ENCODE results near the gene CDC42BPA. TPM values are rescaled to one million over a fixed set of nuclear protein-coding genes. Genes with fewer than 3 reads are reported as not detected.
"Not testable (repeated sequence)": the region's sequence is repeated elsewhere in the genome, so short reads cannot be mapped to it uniquely, and the experiment has no call there.

Gene CDC42BPA
- polyA plus RNA-seq, 1 donor from 2014 or later: 22.9 TPM

DNA sequence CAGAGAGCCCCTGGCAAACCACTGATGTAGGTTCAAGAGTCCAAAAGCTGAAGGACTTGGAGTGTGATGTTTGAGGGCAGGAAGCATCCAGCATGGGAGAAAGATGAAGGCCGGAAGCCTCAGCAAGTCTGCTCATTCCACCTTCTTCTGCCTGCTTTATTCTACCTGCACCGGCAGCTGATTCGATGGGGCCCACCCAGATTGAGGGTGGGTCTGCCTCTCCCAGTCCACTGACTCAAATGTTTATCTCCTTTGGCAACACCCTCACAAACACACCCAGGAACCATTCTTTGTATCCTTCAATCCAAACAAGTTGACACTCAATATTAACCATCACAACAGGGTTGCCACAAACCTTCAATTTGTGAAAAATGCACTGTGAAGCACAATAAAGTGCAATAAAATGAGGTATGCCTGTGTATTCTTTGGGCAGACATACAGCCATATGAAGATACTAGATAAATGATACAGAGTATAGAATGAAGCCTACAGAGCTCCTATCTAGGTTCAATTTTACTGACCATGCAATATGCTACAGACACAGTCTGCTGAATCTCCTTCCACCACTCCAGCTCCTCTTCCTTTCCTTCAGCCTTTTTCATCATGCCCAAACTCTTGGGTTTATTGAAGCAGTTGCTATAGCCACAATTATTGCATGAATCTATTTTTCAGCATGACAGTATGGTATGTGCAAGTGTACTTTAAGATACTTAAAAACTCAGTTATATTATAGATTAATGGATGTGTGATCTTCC is 24.0 kb upstream of the CDC42BPA start:
- Histone ChIP-seq H3K9me2 (ENCODE audit: insufficient read depth, low read length) (no peaks in the 10 kb centered on the region), H2AFZ (ENCODE audit: low read depth, low read length) (no peak overlapping the region), H3K79me2 (replicated peaks; ENCODE audit: insufficient read depth, low read length) (no peaks in the 10 kb centered on the region), H4K20me1 (ENCODE audit: insufficient read depth) (no peaks in the 10 kb centered on the region), H3K27me3 (ENCODE audit: insufficient read depth, low read depth, low read length) (no peaks in the 10 kb centered on the region), H3F3A (ENCODE audit: insufficient read depth, low read length, poor library complexity, severe bottlenecking) (no peaks in the 10 kb centered on the region), H3K27ac (ENCODE audit: low read length) (no peak overlapping the region), H3K9me3 (ENCODE audit: low read length) (no peaks in the 10 kb centered on the region), H3K4me2 (ENCODE audit: low read length) (no peak overlapping the region), H3K4me3 (ENCODE audit: low read length) (no peak overlapping the region), H3K36me3 (ENCODE audit: insufficient read depth, low read length) (no peaks in the 10 kb centered on the region), H3K9ac (ENCODE audit: low read length) (no peak overlapping the region)
- no peak for TF ChIP-seq TAF1 (IDR thresholded peaks at IDR 0.05; ENCODE audit: low read depth)

DNA sequence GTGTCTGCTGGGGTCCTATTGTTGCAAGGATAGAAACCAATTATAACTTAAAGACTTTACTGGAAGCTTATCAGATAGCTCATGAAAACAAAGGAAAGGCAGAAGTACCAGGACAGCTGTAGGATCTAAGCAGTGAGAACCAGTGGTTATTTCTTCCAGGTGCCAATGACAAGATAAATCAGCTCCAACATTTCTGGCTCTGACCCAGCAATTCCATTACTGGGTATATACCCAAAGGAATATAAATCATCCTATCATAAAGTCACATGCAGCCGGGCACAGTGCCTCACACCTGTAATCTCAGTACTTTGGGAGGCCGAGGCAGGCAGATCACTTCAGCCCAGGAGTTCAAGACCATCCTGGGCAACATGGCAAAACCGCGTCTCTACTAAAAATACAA is 17.8 kb upstream of the CDC42BPA start:
- H3K9me2 ChIP-seq (ENCODE audit: insufficient read depth, low read length); H3K4me3 ChIP-seq (ENCODE audit: low read length); H4K20me1 ChIP-seq (ENCODE audit: insufficient read depth); H3K27ac ChIP-seq (ENCODE audit: low read length); H3K79me2 ChIP-seq (replicated peaks; ENCODE audit: insufficient read depth, low read length); H2AFZ ChIP-seq (ENCODE audit: low read depth, low read length); H3K27me3 ChIP-seq (ENCODE audit: insufficient read depth, low read depth, low read length); H3F3A ChIP-seq (ENCODE audit: insufficient read depth, low read length, poor library complexity, severe bottlenecking); H3K4me2 ChIP-seq (ENCODE audit: low read length); H3K36me3 ChIP-seq (ENCODE audit: insufficient read depth, low read length); H3K9me3 ChIP-seq (ENCODE audit: low read length); H3K9ac ChIP-seq (ENCODE audit: low read length): not testable (repeated sequence)

DNA sequence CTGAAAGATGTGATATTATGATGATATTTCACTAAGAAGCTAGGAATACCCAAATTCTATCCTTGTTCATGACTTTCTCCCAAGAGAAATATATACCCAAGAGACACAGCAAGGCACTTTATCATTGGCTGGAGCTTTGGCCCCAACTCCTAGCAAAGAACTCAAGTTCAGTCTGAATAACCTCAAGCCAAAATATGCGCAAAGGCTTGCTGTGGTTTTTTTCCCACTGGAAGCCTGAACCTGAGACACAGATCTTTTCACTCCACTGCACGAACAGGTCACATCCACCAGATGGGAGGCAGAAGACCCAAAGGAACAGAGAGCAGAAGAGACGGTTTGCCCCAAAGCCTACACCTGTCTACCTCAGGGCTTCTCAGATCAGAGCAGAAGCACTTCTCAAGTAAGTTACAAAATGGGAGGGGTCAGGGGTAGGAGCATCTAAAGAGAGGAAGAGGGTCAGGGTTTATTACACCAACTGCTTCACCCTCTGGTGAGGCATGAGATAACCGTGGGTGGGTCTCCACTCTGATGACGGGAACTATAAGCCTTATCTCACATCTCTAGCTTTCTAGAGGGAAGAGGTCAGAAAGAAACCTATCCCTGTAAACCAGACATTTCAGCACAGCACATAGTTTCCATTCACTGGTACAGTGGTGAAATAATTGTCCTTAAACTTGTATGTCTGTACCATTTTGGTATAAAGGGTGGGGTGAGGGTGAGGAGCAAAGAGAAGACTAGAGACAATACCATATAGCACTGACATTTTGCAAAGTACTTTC is 17.1 kb upstream of the CDC42BPA start:
- Histone ChIP-seq H3K9me3 (ENCODE audit: low read length) (no peaks in the 10 kb centered on the region), H3F3A (ENCODE audit: insufficient read depth, low read length, poor library complexity, severe bottlenecking) (no peaks in the 10 kb centered on the region), H3K79me2 (replicated peaks; ENCODE audit: insufficient read depth, low read length) (no peaks in the 10 kb centered on the region), H3K4me3 (ENCODE audit: low read length) (no peak overlapping the region), H3K27me3 (ENCODE audit: insufficient read depth, low read depth, low read length) (no peaks in the 10 kb centered on the region), H3K27ac (ENCODE audit: low read length) (no peak overlapping the region), H4K20me1 (ENCODE audit: insufficient read depth) (no peaks in the 10 kb centered on the region), H3K36me3 (ENCODE audit: insufficient read depth, low read length) (no peaks in the 10 kb centered on the region), H2AFZ (ENCODE audit: low read depth, low read length) (no peak overlapping the region), H3K9me2 (ENCODE audit: insufficient read depth, low read length) (no peaks in the 10 kb centered on the region), H3K4me2 (ENCODE audit: low read length) (no peak overlapping the region), H3K9ac (ENCODE audit: low read length) (no peak overlapping the region)
- TF ChIP-seq RAD21 (conservative IDR thresholded peaks at IDR 0.05) (no peak), SMC3 (conservative IDR thresholded peaks at IDR 0.05; ENCODE audit: poor library complexity) (no peak), POLR2AphosphoS5 (IDR thresholded peaks at IDR 0.05) (no peak), TAF1 (IDR thresholded peaks at IDR 0.05; ENCODE audit: low read depth) (no peak), MXI1 (conservative IDR thresholded peaks at IDR 0.05; ENCODE audit: poor library complexity, severe bottlenecking) (no peak), EZH2 (IDR thresholded peaks at IDR 0.05; ENCODE audit: borderline replicate concordance, insufficient read depth, low read length, poor library complexity, severe bottlenecking) (no peak), EP300 (conservative IDR thresholded peaks at IDR 0.05; ENCODE audit: poor library complexity, severe bottlenecking) (no peak)
- TF ChIP-seq, protein P1, sequence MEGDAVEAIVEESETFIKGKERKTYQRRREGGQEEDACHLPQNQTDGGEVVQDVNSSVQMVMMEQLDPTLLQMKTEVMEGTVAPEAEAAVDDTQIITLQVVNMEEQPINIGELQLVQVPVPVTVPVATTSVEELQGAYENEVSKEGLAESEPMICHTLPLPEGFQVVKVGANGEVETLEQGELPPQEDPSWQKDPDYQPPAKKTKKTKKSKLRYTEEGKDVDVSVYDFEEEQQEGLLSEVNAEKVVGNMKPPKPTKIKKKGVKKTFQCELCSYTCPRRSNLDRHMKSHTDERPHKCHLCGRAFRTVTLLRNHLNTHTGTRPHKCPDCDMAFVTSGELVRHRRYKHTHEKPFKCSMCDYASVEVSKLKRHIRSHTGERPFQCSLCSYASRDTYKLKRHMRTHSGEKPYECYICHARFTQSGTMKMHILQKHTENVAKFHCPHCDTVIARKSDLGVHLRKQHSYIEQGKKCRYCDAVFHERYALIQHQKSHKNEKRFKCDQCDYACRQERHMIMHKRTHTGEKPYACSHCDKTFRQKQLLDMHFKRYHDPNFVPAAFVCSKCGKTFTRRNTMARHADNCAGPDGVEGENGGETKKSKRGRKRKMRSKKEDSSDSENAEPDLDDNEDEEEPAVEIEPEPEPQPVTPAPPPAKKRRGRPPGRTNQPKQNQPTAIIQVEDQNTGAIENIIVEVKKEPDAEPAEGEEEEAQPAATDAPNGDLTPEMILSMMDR (IDR thresholded peaks at IDR 0.05; ENCODE audit: poor library complexity, severe bottlenecking): no peak
- TF ChIP-seq, protein P2, sequence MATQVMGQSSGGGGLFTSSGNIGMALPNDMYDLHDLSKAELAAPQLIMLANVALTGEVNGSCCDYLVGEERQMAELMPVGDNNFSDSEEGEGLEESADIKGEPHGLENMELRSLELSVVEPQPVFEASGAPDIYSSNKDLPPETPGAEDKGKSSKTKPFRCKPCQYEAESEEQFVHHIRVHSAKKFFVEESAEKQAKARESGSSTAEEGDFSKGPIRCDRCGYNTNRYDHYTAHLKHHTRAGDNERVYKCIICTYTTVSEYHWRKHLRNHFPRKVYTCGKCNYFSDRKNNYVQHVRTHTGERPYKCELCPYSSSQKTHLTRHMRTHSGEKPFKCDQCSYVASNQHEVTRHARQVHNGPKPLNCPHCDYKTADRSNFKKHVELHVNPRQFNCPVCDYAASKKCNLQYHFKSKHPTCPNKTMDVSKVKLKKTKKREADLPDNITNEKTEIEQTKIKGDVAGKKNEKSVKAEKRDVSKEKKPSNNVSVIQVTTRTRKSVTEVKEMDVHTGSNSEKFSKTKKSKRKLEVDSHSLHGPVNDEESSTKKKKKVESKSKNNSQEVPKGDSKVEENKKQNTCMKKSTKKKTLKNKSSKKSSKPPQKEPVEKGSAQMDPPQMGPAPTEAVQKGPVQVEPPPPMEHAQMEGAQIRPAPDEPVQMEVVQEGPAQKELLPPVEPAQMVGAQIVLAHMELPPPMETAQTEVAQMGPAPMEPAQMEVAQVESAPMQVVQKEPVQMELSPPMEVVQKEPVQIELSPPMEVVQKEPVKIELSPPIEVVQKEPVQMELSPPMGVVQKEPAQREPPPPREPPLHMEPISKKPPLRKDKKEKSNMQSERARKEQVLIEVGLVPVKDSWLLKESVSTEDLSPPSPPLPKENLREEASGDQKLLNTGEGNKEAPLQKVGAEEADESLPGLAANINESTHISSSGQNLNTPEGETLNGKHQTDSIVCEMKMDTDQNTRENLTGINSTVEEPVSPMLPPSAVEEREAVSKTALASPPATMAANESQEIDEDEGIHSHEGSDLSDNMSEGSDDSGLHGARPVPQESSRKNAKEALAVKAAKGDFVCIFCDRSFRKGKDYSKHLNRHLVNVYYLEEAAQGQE (IDR thresholded peaks at IDR 0.05; ENCODE audit: borderline replicate concordance): no peak
